Naive B cell (primary cell): ENCODE measurements around the gene COLEC11. TPM values are rescaled to one million over a fixed set of nuclear protein-coding genes. Genes with fewer than 3 reads are reported as not detected.

Experiments used
- ATAC-seq, 2 donors: fragments of 150-1000 bp; cut with Tn5 transposase; 2 replicates each; pipeline ENCODE4 v1.10.0; 2021; ENCODE audit warnings: low read depth in 2 of 2, mild to moderate bottlenecking in 2 of 2, moderate library complexity in 2 of 2
- DNase-seq: peaks from one replicate; pipeline ENCODE4 v3.0.0; 2022
- H3K27ac Mint-ChIP-seq, 6 donors: one replicate each; pipeline ENCODE4 v1.8.0; 2020 to 2022; ENCODE audit warnings: mild to moderate bottlenecking in 6 of 6, mixed read lengths in 6 of 6, moderate library complexity in 5 of 6, inconsistent platforms in 2 of 6
- H3K27me3 Mint-ChIP-seq, 3 donors: one replicate each; pipeline ENCODE4 v1.8.0; 2021 to 2022; ENCODE audit warnings: mixed read lengths in 3 of 3, mild to moderate bottlenecking in 1 of 3
- H3K36me3 Mint-ChIP-seq, 2 donors: one replicate each; pipeline ENCODE4 v1.8.0; 2020 to 2022; ENCODE audit warnings: mixed read lengths in 2 of 2, inconsistent platforms in 1 of 2, mild to moderate bottlenecking in 1 of 2
- H3K4me1 Mint-ChIP-seq, 3 donors: one replicate each; pipeline ENCODE4 v1.8.0; 2020 to 2022; ENCODE audit warnings: mixed read lengths in 3 of 3, inconsistent platforms in 1 of 3, mild to moderate bottlenecking in 1 of 3, moderate library complexity in 1 of 3
- H3K4me3 Mint-ChIP-seq, 8 donors: one replicate each; pipeline ENCODE4 v1.8.0; 2020 to 2022; ENCODE audit warnings: mild to moderate bottlenecking in 8 of 8, mixed read lengths in 8 of 8, moderate library complexity in 8 of 8, inconsistent platforms in 2 of 8
- H3K9me3 Mint-ChIP-seq, 7 donors: one replicate each; pipeline ENCODE4 v1.8.0; 2020 to 2022; ENCODE audit warnings: mixed read lengths in 7 of 7, mild to moderate bottlenecking in 5 of 7, inconsistent platforms in 2 of 7, moderate library complexity in 1 of 7
- polyA plus RNA-seq, 6 donors: library from polyadenylated mRNA; unstranded; fragments of 300-500 nt; fragmentation: Illumina TruSeq; gene quantifications; one replicate each; pipeline ENCODE4 v1.2.3, GENCODE V29; 2021; ENCODE audit warnings: low read depth in 6 of 6

Gene COLEC11
- polyA plus RNA-seq, 6 donors from 2014 or later: not detected

DNA sequence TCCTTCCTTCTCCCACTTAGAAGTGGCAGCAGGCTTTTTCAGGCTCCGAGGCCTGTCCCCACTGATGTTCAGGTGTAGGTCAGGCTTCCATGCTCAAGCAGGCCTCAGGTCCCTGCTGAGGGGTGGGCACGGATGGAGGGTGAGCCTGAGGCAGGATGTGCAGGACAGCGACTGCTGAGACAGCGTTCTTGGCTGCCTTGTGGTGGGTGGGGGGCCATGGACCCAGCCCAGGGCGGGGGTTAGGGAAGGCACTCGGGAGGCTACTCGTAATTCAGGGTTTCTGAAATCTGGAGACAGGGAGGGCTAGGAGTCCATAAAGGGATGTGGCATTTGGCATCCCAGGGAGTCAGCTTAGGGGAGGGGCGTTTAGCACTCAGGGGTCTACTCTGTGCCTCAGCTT, 30.3 kb downstream of the COLEC11 start:
- H3K27me3 Mint-ChIP-seq: peaks cover 0 to 21% (median 10%) of the 10 kb centered on the region in 3 donors
- H3K4me3 Mint-ChIP-seq: no peak overlapping the region
- ATAC-seq (no peak), DNase-seq (no peak)
- peaks cover 0 to 8% (median 6%) of the 10 kb centered on the region in 7 donors for H3K9me3 Mint-ChIP-seq
- H3K4me1 Mint-ChIP-seq: peaks cover 0 to 6% (median 0%) of the 10 kb centered on the region in 3 donors
- peaks cover 0 to 8% of the 10 kb centered on the region in 2 donors for H3K36me3 Mint-ChIP-seq
- no peak overlapping the region for H3K27ac Mint-ChIP-seq

DNA sequence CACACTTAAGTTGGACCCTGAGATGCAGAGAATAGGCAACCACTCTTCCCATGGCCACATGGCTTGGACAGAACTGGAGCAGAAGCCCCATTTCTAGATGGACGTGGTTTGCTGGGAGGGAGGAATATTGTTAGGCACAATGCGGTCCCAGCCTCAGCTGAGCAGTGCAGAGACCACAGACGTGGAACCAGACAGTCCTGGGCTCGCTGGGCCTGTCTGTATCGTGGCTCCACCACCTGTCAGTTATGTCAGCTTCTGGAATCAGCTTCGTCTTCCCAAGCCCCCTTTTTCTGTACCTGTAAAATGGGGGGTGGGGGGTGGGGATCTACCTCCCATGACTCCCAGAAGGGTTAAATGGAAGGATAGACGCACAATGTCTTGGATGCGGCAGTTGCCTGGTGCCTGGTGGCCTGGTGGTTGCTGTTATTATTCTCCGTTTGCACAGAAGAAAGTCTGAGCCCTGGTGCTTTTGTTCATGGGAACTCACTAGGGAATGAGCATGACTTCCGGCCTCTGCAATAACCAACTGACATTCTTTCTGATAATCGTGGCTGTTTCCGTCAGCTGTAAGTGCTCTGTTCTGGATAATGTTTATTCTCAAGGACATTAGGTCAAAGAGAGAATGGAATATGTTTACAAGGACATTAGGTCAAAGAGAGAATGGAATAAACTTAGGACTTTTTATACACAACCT, 31.4 kb downstream of the COLEC11 start:
- no peak for ATAC-seq
- H3K27ac Mint-ChIP-seq: no peak overlapping the region
- DNase-seq: no peak
- peaks cover 0 to 21% (median 10%) of the 10 kb centered on the region in 3 donors for H3K27me3 Mint-ChIP-seq
- peaks cover 0 to 8% (median 6%) of the 10 kb centered on the region in 7 donors for H3K9me3 Mint-ChIP-seq
- H3K4me3 Mint-ChIP-seq: no peak overlapping the region
- peaks cover 0 to 6% (median 0%) of the 10 kb centered on the region in 3 donors for H3K4me1 Mint-ChIP-seq
- peaks cover 0 to 8% of the 10 kb centered on the region in 2 donors for H3K36me3 Mint-ChIP-seq

- ATAC-seq (no peak), DNase-seq (no peak)
- Mint-ChIP-seq H3K4me3 (no peak overlapping the region), H3K4me1 (peaks cover 0 to 6% (median 0%) of the 10 kb centered on the region in 3 donors), H3K36me3 (peaks cover 0 to 8% of the 10 kb centered on the region in 2 donors), H3K27me3 (peaks cover 0 to 21% (median 10%) of the 10 kb centered on the region in 3 donors), H3K27ac (peak overlapping the region in 1 of 6 donors; percentile 5), H3K9me3 (peaks cover 0 to 8% (median 4%) of the 10 kb centered on the region in 7 donors)
Observed at GRCh38 chr2:3626812-3627499, 32.0 kb downstream of the COLEC11 start.

DNA sequence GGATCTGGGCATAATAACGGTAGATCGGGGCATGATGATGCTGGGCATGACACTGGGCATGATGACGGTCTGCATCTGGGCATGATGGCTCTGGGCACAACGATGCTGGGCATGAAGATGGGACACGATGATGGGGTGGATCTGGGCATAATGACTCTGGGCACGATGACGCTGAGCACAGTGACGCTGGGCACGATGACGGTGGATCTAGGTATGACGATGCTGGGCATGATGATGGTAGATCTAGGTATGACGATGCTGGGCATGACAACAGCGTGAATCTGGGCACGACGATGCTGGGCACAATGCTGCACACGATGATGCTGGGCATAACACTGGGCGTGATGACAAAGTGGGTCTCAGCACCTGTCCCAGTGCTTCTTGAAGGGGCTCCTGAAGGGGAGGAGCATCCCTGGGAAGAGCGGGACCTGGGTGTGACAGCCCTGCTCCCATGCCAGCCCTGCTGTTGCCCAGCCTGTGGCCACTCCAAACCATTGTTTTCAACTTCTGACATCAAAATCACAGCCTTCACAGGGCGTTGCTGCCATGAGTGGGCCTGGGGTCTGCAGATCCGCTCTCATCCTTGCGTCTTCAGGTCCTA, 32.7 kb downstream of the COLEC11 start:
- DNase-seq (no peak), ATAC-seq (no peak)
- H3K27ac Mint-ChIP-seq: peak overlapping the region in 1 of 6 donors; percentile 5
- peaks cover 0 to 21% (median 10%) of the 10 kb centered on the region in 3 donors for H3K27me3 Mint-ChIP-seq
- H3K4me3 Mint-ChIP-seq: no peak overlapping the region
- H3K36me3 Mint-ChIP-seq: peaks cover 0 to 8% of the 10 kb centered on the region in 2 donors
- H3K4me1 Mint-ChIP-seq: peaks cover 0 to 6% (median 0%) of the 10 kb centered on the region in 3 donors
- H3K9me3 Mint-ChIP-seq: peaks cover 0 to 8% (median 3%) of the 10 kb centered on the region in 7 donors

DNA sequence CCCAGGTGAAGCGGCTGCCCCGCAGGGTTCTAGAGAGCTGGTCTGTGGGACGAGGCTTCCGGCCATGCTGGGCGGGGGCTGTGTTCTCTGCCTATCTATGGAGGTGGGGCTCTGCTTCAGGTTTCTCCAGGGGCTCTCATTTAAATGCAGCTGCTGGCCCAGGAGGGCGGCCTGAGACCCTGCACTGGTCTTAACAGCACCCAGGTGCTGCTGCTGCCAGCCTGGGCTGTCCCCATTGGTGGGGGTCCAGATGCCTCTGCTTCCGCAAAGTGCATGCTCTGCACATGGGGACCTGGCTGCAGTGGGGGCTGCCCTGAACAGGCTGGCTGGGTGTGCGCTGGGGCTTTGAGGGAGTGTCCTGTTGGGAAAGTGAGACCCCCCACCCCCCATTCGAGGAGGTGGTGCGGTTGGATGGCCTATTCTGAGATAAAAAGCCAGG, 33.3 kb downstream of the COLEC11 start:
- peaks cover 0 to 6% (median 3%) of the 10 kb centered on the region in 7 donors for H3K9me3 Mint-ChIP-seq
- H3K4me3 Mint-ChIP-seq: no peak overlapping the region
- peaks cover 0 to 6% (median 0%) of the 10 kb centered on the region in 3 donors for H3K4me1 Mint-ChIP-seq
- H3K27me3 Mint-ChIP-seq: peaks cover 0 to 21% (median 12%) of the 10 kb centered on the region in 3 donors
- DNase-seq (no peak), ATAC-seq (no peak)
- no peak overlapping the region for H3K27ac Mint-ChIP-seq
- peaks cover 0 to 8% of the 10 kb centered on the region in 2 donors for H3K36me3 Mint-ChIP-seq

DNA sequence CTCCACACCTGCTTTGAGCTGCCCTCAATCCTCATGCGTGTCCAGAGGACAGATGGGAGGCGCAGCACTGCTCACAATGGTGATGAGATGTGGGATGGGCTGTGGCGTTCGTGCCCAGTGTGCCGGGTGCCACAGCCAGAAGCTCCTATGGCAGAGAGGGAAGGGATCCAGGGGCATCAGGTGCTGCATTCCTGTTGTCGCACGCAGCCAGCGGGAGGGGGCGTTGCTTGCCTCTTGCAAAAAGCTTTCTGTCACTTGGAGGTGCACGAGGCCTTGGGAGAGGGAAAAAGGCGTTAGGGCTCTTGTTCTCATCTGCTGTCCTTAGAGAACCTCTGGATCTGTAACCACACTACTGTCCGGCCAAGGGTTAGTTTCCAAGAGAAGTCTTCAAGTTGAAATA, 33.9 kb downstream of the COLEC11 start:
- peaks cover 0 to 6% (median 0%) of the 10 kb centered on the region in 3 donors for H3K4me1 Mint-ChIP-seq
- no peak for DNase-seq
- H3K27ac Mint-ChIP-seq: peak overlapping the region in 2 of 6 donors; percentile 44
- no peak overlapping the region for H3K4me3 Mint-ChIP-seq
- H3K9me3 Mint-ChIP-seq: peaks cover 0 to 6% (median 0%) of the 10 kb centered on the region in 7 donors
- H3K27me3 Mint-ChIP-seq: peaks cover 0 to 17% (median 16%) of the 10 kb centered on the region in 3 donors
- H3K36me3 Mint-ChIP-seq: peaks cover 0 to 8% of the 10 kb centered on the region in 2 donors
- ATAC-seq: no peak

GRCh38 chr2:3630631-3631030, 35.7 kb downstream of the COLEC11 start:
- ATAC-seq (no peak), DNase-seq (no peak)
- H3K27ac Mint-ChIP-seq: no peak overlapping the region
- no peak overlapping the region for H3K4me3 Mint-ChIP-seq
- peaks cover 0 to 12% (median 0%) of the 10 kb centered on the region in 3 donors for H3K4me1 Mint-ChIP-seq
- peaks cover 0 to 8% of the 10 kb centered on the region in 2 donors for H3K36me3 Mint-ChIP-seq
- H3K9me3 Mint-ChIP-seq: peaks cover 0 to 6% (median 0%) of the 10 kb centered on the region in 7 donors
- peaks cover 0 to 26% (median 16%) of the 10 kb centered on the region in 3 donors for H3K27me3 Mint-ChIP-seq

- no peak for DNase-seq
- Mint-ChIP-seq H3K36me3 (peaks cover 0 to 8% of the 10 kb centered on the region in 2 donors), H3K27me3 (peaks cover 0 to 30% (median 19%) of the 10 kb centered on the region in 3 donors)
Observed at GRCh38 chr2:3631161-3631850, 36.4 kb downstream of the COLEC11 start.

GRCh38 chr2:3631851-3632659, 37.1 kb downstream of the COLEC11 start:
- peaks cover 0 to 6% of the 10 kb centered on the region in 2 donors for H3K36me3 Mint-ChIP-seq
- H3K4me1 Mint-ChIP-seq: peaks cover 0 to 12% (median 0%) of the 10 kb centered on the region in 3 donors
- no peak for ATAC-seq
- no peak overlapping the region for H3K4me3 Mint-ChIP-seq
- H3K27me3 Mint-ChIP-seq: peaks cover 0 to 27% (median 24%) of the 10 kb centered on the region in 3 donors
- no peak for DNase-seq
- peak overlapping the region in 1 of 6 donors; percentile 37 for H3K27ac Mint-ChIP-seq
- peaks cover 0 to 5% (median 0%) of the 10 kb centered on the region in 7 donors for H3K9me3 Mint-ChIP-seq

More at GRCh38 chr2:3631161-3631850, 36.4 kb downstream of the COLEC11 start:
- H3K4me1 Mint-ChIP-seq: peaks cover 0 to 12% (median 0%) of the 10 kb centered on the region in 3 donors
- no peak for ATAC-seq
- H3K4me3 Mint-ChIP-seq: no peak overlapping the region
- H3K27ac Mint-ChIP-seq: no peak overlapping the region
- peaks cover 0 to 6% (median 0%) of the 10 kb centered on the region in 7 donors for H3K9me3 Mint-ChIP-seq

- Mint-ChIP-seq H3K36me3 (no peaks in the 10 kb centered on the region), H3K4me3 (no peak overlapping the region), H3K27ac (no peak overlapping the region), H3K4me1 (peaks cover 0 to 6% (median 0%) of the 10 kb centered on the region in 3 donors), H3K27me3 (peaks cover 0 to 28% (median 20%) of the 10 kb centered on the region in 3 donors), H3K9me3 (peaks cover 0 to 2% (median 0%) of the 10 kb centered on the region in 7 donors)
- ATAC-seq (no peak), DNase-seq (no peak)
Observed at GRCh38 chr2:3633089-3633981, 38.4 kb downstream of the COLEC11 start.

- Mint-ChIP-seq H3K27ac (no peak overlapping the region), H3K4me3 (peak overlapping the region in 1 of 8 donors; percentile 5), H3K27me3 (peaks cover 0 to 28% (median 20%) of the 10 kb centered on the region in 3 donors), H3K9me3 (peaks cover 0 to 2% (median 0%) of the 10 kb centered on the region in 7 donors), H3K4me1 (peaks cover 0 to 6% (median 0%) of the 10 kb centered on the region in 3 donors), H3K36me3 (no peaks in the 10 kb centered on the region)
- DNase-seq: no peak
- no peak for ATAC-seq
Observed at GRCh38 chr2:3633982-3634595, 39.2 kb downstream of the COLEC11 start.
